Hematopoietic multipotent progenitor cell treated with erythropoietin and hydrocortisone succinate and interleukin-3 and kit ligand, for 4 days (in vitro differentiated cells): ENCODE results near the gene LEP.

Experiments
- DNase-seq: peaks from one replicate; pipeline ENCODE4 v3.0.0-alpha.2; 2015

The LEP gene

DNA sequence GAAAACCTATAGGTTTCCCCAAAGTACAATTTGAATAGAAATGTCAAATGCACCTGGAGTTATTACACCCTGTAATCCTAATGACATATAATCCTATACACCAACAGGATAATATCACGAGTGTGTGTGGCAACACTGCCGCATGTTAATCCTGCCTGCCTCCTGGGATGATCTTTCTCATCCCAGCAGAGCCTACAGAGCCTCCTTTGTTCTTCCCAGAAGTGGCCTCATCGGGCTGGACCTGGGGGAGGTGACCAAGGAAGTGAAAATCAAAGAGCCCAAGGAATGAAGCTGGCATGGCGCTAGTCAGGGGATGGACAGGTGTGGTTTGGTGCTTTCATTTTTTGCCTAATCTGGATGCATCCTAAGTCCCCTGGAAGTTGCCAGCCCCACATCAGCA, 29.5 kb upstream of the LEP start:
- no peak for DNase-seq

DNA sequence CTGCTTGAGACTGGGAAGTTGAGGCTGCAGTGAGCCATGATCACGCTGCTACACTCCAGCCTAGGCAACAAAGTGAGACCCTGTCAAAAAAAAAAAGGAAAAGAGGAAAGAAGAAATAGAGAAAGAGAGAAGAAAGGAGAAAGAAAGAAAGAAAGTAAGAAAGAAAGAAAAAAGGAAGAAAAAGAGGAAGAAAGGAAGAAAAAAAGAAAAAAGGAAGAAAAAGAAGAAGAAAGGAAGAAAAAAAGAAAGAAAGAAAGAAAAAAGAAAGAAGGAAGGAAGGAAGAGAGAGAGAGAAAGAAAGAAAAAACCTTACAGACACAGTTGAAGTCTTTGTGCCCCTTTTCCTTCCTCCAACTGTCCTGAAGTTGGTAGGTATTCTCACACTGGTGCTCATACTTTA, 26.6 kb upstream of the LEP start:
- no peak for DNase-seq

DNA sequence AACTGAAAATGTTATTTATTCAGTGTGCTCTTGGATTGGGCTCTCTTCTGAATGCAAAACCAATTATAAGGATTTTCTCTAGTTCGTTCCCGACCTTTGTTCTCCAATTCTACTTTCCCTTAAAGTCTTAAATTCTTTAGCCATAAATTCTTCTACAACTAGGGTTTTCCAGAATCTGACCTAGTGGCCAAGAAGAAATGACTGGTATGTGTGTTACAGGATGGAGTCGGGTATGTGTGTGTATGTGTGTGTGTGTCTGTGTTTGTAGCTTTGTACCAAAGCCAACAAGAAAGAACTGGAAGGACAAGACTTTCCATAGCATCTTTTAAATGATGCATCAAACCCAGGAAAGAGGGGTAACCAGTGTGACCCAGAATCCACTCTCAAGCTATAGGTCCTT, 25.8 kb upstream of the LEP start:
- no peak for DNase-seq

DNA sequence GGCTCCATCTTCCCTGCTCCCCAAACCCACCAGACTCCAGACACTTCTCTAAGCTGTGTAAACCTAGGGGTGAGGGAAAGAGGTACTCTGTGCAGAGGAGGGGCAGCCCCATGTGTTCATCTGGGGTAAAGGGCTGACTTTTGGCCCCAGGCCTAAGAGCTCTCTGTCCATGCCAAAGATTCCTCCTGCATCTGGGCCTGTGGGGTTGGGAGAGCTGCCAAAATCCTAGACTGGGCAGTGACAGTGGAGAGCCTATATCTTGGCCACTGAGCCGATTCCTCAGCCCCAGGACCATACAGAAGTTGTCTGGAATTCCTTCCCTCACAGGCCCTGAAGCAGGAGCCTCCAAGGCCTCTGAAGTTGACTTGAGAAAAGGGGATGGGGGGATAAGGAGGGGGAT, 25.3 kb upstream of the LEP start:
- no peak for DNase-seq

DNA sequence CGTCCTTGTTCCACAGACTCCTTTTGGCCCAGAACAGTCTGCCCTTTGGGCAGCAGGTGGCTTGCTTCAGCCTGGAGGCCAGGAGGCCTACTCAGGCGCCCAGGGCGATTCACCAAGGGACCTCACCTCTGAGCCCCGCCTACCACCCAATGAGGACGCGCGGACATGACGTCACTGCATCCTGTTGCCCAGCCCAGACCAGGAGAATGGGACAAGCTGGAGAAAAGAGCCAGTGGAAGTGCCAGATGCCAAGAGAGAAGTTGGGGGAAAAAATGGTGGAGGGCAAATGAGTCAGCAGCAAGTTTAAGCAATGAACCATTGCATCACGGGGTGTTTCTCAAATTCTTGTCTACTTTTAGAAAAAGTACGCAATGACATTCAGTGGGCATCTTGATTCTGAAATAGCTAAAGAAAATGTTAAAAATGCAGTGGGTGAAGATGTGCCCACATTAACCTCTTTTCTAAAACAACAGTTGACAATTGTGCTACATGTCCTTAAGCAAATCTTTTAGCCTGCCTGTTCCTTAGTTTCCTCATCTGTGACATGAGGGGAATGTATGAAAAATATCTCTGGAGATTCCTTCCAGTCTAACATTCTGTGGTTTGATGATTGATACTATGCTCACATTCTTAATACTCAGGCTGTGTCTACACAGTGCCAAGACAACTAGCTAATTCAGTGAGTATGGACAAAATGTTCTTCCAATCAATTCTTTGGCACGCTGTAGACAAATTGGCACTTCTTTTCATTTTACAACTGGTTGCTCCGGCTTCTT, 23.9 kb upstream of the LEP start:
- peak; percentile 69 for DNase-seq

DNA sequence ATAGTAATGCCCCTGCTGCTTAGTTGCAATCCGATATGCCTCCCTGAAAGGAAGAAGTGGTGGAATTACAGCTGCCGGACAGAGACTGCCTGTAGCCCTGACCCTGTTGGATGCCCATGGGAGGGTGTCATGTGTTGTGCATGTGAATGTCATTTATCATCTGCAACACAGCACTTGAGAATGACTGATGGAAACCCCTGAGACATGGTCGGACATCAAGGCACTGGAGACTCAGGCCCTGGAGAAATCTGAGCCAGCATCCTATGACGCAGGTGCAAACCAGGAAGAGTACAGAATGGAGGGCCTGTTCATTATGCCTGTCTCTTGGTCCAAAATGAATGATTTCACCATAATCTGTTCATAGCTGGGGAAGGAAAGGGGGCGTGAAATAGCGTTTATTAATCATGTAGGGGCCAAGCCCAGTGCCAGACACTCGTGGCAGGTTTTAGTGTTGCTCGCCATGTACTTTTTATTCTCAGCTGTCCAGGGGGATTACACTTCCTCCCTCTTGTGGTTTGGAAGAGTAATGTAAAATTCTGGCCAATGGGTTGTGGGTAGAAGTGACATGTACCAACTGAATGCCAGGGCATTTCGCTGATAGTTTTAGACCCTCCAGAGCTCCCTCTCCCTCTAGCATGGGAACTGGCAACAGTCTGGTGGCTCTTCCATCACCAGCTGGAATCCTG, 23.0 kb upstream of the LEP start:
- peak; percentile 37 for DNase-seq

DNA sequence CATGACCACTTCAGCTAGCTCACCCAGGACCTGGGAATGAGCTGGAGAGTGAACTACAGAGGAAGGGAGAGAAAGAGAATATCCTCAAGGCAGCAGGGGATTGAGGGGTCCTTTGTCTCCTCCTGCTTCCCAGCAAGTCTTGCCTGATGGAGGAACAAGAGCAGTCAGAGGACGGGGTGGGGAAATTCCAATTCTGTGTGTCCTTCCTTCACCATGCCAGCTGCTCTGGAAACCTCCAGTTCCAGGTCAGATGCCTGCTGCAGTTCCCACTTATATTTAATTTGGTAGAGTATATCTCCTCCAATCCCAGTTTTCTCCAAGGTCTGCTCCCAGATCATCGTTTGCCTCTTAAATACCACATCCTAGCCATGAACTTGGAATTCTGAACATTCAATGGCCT, 21.4 kb upstream of the LEP start:
- no peak for DNase-seq

DNA sequence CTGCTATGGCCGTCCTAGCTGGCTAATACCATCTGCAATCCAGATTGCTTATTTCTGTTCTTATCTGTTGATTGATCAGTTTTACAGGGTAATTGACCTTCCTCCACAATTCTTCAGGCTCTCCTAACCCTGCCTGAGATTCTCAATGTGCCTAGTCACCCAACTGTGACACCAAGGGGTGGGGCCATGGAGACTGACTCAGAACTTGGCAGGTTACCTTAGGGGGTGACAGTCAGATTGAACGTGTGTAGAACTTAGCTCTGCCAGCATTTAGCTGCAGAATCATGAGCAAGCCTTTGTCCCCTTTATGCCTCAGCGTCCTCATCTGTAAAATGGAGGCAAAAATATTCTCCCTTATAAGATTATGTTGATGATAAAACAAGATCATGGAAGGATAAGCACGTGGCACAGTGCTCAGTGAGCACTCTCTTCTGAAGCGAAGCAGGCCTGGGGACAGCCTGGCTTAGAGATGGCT, 19.1 kb upstream of the LEP start:
- peak; percentile 59 for DNase-seq

DNA sequence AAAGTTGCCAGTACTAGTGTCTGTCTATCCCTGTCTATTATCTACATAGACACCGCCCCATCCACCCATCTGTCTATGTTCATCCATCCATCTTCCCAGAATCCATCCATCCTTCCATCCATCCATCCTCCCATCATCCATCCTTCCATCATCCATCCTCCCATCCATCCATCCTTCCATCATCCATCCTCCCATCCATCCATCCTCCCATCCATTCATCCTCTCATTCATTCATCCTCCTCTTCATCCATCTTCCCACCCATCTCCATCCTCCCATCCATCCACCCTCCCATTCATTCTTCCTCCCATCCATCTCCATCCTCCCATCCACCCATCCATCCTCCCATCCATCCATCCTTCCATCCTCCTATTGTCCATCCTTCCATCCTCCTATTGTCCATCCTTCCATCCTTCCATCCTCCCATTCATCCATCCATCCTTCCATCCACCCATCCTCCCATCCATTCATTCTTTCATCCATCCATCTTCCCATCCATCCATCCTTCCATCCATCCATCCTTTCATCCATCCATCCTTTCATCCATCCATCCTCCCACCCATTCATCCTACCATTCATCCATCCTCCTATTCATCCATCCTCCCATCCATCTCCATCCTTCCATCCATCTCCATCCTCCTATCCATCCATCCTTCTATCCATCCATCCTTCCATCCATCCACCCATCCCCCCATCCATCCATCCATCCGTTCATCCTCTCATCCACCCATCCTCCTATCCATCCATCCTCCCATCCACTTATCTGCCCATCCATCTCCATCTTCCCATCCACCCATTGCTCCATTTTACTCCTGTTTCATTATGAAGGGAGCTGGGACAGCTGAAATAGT, 14.7 kb upstream of the LEP start:
- no peak for DNase-seq

DNA sequence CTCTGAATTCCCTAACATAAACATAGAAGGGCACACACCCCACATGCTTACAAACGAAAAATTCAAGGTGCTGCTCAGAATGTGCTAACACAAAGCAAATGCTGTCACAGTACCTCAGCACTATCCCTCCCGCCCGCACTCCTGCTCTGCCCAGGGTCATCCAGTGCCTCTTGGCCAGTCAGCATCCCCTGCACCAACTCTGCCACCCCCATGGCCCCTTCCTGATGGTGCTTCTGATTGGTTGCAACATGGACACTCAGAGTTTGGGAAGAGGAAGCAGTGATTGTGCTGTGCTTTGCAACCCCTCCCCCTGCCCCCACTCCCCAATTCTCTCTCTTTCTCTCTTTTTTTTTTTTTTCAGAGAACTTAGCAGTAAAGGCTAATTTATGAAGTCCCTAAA, 13.8 kb upstream of the LEP start:
- no peak for DNase-seq

DNA sequence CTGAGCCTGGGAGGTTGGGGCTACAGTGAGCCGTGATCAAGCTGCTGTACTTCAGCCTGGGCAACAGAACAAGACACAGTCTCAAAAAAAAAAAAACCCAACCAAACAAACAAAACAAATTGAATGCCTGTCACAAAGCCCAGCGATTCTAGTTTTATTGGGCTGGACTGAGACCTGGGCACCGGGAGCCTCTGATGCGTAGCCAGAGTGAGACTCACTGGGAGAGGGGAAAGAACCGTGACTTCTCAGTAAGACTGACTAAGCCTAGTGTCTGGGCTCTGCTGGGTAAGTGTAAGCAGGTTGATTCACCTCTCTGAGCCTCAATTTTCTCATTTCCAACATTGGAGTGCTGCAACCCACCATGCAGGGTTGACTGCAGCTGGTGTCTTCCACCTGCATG, 10.1 kb upstream of the LEP start:
- no peak for DNase-seq

DNA sequence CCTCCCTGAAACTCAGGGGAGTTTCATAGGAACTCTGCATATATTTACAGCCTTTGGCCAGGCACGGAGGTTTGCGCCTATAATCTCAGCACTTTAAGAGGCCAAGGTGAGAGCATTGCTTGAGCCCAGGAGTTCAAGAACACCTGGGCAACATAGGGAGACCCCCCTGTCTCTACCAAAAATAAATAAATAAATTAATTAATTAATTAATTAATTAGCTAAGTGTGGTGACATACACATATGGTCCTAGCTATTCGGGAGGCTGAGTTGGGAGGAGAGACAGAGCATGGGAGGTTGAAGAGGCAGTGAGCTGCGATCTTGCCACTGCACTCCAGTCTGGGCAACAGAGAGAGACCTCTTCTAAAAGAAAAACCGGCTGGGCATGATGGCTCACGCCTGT, 9.4 kb upstream of the LEP start:
- no peak for DNase-seq

DNA sequence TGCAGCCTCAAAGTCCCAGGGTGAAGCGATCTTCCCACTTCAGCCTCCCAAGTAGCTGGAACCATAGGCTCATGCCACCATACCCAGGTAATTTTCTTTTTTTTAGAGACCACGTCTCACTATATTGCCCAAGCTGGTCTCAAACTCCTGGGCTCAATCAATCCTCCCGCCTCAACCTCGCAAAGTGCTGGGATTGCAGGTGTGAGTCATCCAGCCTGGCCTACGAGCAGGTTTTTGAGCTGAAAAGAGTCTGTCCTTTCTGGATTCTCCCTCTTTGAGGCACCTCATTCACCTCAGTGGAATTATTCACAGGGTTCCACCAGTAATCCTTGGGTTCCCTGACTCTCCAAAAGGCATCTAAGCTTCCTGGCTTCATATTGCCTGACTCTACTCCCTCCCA, 7.6 kb upstream of the LEP start:
- DNase-seq: no peak

DNA sequence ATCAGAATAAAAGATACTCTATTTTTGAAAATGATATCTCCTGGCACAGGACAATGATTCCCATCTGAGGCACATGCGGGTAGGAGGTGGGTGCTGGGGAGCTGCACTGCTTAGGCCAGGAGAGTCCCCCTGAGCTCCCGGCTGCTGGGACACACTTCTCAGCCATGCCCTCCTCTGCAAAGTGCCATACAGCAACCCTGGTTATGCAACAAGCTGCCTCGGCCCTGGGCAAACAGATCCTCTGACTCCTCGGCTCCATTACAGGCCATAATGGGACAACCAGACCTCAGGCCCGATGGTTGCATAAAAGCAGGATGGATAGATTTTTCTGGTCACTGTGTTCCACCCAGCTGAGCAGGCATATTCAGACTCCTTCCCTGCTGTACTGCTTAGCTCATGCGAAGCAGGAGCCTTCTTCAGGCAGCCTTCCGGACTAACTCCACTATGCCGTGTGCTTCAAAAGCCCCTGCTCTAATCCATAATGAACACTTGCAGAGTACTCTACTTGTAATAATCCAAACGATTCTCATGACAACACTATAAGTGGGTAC, 6.5 kb upstream of the LEP start:
- DNase-seq: no peak

DNA sequence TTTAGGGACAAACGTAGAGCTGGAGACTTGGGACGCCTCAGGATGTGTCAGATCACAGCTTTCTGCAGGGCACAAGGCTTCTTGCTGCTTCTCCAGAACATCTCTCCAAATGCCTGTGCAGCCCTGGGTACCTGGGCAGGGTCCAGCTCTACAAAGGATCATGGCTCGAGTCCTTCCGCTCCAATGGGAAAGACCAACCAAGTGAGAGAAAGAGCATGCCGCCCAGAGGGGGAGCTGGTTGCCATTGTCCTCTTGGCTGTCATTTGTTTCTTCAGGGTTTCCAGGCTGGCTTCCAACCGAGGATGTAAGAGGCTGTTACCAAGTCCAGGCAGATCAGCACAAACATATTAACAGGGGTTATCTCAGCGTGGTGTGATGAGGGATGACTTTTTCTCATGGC, 5.6 kb upstream of the LEP start:
- no peak for DNase-seq

DNA sequence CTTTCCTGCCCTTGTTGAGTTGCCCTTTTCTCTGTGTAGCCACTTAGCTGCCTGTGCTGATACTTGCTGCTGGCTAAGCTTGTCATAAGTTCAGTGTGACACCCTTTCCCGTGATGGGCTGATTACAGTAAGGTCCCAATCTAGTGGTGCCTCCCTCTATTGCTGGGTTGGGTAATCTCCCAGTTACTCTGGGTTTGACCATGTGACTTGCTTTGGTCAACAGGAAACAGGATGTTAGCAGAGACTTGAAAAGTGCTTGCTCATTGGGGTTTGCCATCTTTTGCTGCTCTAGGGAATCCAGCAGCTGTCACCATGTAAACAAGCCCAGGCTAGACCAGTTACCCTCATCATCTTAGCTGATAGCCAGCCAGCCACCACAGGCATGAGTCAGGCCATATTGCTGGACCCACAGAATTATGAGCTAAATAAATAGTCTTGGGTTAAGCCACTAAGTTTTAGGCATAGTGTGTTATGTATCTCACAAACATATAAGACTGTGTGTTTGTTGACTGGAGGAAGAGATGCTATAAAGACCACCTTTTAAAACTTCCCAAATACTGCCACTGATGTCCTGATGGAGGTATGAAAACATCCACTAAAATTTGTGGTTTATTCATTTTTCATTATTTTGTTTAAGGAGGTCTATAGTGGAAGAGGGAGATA, 4.0 kb upstream of the LEP start:
- DNase-seq: peak; percentile 96

DNA sequence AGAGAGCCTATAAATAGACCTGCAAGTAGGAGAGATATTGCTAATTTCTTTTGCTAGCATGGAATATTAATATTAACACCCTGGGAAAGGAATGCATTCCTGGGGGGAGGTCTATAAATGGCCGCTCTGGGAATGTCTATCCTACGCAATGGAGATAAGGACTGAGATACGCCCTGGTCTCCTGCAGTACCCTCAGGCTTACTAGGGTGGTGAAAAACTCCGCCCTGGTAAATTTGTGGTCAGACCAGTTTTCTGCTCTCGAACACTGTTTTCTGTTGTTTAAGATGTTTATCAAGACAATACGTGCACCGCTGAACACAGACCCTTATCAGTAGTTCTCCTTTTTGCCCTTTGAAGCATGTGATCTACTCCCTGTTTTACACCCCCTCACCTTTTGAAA, 1.9 kb upstream of the LEP start:
- peak; percentile 59 for DNase-seq

DNA sequence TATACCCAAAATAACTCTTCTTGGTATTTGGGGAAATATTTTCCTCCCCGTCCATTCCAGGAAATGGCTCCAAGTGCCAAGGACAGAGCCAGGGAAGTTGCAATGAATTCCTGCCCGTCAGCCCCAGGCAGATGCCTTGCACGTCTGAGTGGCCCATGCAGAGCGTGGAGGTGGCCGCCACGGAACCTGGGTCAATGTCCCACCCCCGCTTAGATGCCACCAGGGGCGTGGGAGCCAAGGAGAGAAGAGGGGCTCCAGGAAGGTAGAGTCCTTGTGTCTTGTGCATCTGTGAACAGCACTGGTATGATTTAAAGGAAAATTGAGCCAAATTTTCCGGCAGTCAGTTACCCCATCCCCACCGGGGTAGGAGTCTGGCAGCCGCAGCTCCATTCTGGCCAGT, 1.6 kb downstream of the LEP start:
- no peak for DNase-seq

DNA sequence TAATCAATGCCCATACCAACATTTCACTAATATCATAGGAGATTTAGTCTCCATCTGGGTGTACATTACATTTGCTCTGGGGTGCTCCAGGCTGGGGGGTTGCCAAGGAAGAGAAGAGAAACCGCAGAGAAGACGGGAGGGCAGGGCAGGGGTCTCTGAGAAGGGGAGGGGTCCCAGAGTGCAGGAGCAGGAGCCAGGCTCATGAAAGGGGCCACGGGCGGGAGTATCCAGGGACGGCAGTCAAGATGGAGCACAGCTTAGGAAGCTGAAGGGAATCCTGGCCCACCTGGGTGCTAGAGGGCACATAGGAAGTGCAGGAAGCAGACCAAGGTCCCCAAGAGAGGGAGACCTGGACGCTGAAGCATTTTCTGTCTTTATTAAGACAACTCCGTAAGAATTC, 2.2 kb downstream of the LEP start:
- DNase-seq: no peak

DNA sequence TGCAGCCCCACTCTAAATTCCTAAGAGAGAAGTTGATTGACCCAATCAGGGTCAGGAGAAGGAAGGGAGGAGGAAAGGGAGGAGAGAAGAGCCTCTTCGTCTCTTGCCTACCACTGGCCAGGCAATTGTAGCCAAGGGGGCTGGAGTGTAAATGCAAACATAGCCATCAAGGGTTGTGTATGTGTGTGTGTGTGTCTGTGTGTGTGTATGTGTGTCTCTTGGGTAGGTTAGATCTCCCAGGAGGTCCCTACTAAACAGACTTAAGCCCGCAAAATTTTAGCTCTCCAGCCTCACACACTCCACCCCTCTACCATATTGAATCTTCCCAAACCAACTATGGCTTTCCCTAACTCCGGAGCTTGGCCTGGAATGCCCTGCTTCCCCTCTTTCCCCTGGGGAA, 3.8 kb downstream of the LEP start:
- no peak for DNase-seq

DNA sequence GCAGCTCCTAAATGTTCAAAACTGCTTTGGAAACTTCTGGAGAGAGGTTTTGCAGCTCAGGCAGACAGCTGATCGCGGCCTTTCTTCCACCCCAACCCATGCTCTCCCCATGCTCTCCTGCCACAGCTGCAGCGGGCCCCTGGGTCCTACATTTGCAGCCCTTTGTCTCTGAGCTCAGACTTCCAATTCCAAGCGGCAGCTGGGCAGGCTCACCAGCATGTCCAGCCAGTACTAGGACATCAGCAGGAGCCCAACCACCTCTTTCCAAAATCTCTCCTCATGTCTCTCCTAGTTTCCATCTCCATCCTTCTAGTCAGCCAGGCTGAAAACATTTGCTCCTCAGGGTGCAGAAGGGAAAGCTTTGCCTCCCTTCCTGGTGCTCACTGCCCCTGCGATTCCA, 6.0 kb downstream of the LEP start:
- no peak for DNase-seq

DNA sequence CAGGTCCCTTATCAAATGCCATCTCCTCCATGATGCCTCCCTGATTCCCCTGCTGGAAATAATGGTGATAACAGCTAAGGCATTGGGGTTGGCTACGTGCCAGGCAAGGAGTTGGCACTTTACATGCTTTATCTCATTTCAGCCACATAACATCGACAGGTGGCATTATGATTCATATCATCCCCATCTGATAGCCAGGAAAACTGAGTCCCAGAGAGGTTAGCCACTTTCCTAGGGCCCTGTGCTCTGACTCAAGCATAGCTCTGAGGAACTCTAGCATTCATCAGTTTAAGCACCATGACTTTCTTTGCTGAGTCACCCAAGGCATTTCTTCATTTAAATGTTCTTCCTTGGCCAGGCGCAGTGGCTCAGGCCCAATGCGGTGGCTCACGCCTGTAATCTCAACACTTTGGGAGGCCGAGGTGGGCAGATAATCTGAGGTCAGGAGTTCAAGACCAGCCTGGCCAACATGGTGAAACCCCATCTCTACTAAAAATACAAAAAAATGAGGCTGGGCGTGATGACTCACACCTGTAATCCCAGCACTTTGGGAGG, 6.6 kb downstream of the LEP start:
- DNase-seq: peak; percentile 55

DNA sequence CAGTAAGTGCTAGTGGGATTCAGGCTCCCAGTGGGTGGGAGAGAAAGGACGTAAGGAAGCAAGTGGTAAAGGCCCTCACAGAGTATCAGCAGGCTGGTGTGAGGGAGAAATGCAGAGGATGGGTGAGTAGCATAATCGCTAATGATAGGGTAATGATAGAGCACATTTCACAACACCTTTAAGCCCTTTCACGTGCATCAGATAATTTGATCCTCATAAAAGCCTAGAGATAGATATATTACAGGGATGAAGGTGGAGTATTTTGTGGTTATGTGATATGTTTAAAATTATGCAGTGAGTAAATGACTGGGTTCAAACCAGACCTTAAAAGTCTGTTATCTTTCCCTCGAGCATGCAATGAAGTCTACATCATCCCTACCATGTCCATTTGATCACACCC, 10.3 kb downstream of the LEP start:
- no peak for DNase-seq
